ENCODE results near the gene SPATA31C2. TPM values are rescaled to one million over a fixed set of nuclear protein-coding genes. Genes with fewer than 3 reads are reported as not detected.
"Not testable (repeated sequence)": the region's sequence is repeated elsewhere in the genome, so short reads cannot be mapped to it uniquely, and the experiment has no call there.

The SPATA31C2 gene
- 0.30 TPM for polyA plus RNA-seq (2013)

DNA sequence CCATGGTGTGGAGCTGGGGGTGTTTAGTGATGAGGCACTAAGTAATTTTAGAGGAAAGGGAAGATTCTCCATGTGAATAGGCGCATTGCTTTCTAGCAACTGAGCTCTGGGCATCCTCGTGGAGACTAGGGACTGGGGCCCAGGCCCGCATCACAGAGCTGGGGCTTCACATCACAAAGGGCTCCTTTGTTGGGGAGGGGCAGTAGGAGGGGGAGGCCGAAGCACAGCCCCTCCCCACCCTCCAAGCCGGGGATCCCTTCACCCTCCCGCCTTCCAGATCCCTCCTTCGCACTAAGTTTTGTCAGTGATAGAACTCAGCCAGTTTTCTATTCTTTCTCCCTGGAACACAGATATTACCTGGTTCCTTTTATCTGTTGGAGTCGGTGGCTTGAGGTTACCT is at the start of gene SPATA31C2:
SPATA31C2 (minus strand) TSS at position 101 of the 400 bp plus-strand sequence; CDS start at position 72, 29 bp downstream.
- POLR2A ChIA-PET; CTCF ChIA-PET; DNase-seq; H3K9me3 ChIP-seq (ENCODE audit: control extremely low read depth in 1 of 5, control insufficient read depth in 4 of 5, insufficient read depth in 2 of 5, low read depth in 1 of 5, low read length in 4 of 5); H3K27ac ChIP-seq (ENCODE audit: insufficient read depth in 1 of 2, low read depth in 1 of 2, low read length in 2 of 2, poor library complexity in 1 of 2, severe bottlenecking in 2 of 2); H3K36me3 ChIP-seq (ENCODE audit: control insufficient read depth in 4 of 4, insufficient read depth in 4 of 4, low read length in 3 of 4); H3K4me1 ChIP-seq (ENCODE audit: control extremely low read depth in 1 of 4, control insufficient read depth in 4 of 4, insufficient read depth in 4 of 4, low read length in 3 of 4); H3K4me3 ChIP-seq (ENCODE audit: control insufficient read depth in 1 of 7, extremely low read depth in 1 of 7, insufficient read depth in 4 of 7, low read depth in 2 of 7, low read length in 6 of 7); H3K27me3 ChIP-seq (replicated peaks in 2 of 5; ENCODE audit: control insufficient read depth in 4 of 5, insufficient read depth in 5 of 5, low read length in 4 of 5): not testable (repeated sequence)
- WGBS (ENCODE audit: insufficient coverage), result no CpG with 5 or more reads among the region's 8 CpGs

DNA sequence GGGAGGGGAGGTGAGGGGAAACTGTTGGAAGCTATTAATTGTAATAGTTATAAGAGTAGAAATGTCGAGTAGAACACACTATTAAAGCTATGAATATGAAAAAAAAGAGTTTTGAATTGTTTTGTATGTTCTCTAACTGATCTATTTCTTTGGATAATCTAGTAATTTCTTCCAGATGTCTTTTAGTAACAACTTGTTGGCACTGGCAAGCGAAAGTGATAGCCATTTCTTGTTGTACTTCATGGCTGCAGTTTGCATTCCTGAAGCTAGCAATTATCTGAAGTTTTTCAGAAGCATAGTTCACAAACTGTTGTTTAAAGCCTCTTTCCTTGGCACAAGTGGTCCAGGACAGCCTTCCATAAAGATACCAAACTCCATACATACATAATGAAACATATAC is 49.4 kb upstream of the SPATA31C2 start:
- no peak overlapping the region for H3K4me3 ChIP-seq (ENCODE audit: control insufficient read depth in 1 of 7, extremely low read depth in 1 of 7, insufficient read depth in 4 of 7, low read depth in 2 of 7, low read length in 6 of 7)
- H3K36me3 ChIP-seq (ENCODE audit: control insufficient read depth in 4 of 4, insufficient read depth in 4 of 4, low read length in 3 of 4), result no peaks in the 10 kb centered on the region
- ChIA-PET POLR2A (no interaction called here), CTCF (interaction anchor here (1.2 to 1.8 kb wide), 2 partner anchors 11 to 15 kb away, joined by 3 to 6 read pairs; no protein-coding TSS in a partner anchor)
- no peak overlapping the region for H3K27ac ChIP-seq (ENCODE audit: insufficient read depth in 1 of 2, low read depth in 1 of 2, low read length in 2 of 2, poor library complexity in 1 of 2, severe bottlenecking in 2 of 2)
- H3K27me3 ChIP-seq (replicated peaks in 2 of 5; ENCODE audit: control insufficient read depth in 4 of 5, insufficient read depth in 5 of 5, low read length in 4 of 5), result peaks cover 0 to 7% (median 0%) of the 10 kb centered on the region in 5 experiments
- H3K9me3 ChIP-seq (ENCODE audit: control extremely low read depth in 1 of 5, control insufficient read depth in 4 of 5, insufficient read depth in 2 of 5, low read depth in 1 of 5, low read length in 4 of 5), result peaks cover 0 to 4% (median 0%) of the 10 kb centered on the region in 5 experiments
- 100% methylated on average over 2 of the region's 2 CpGs for WGBS (ENCODE audit: insufficient coverage)
- no peak for DNase-seq
- no peaks in the 10 kb centered on the region for H3K4me1 ChIP-seq (ENCODE audit: control extremely low read depth in 1 of 4, control insufficient read depth in 4 of 4, insufficient read depth in 4 of 4, low read length in 3 of 4)

GRCh38 chr9:88186495-88187110 is 48.3 kb upstream of the SPATA31C2 start:
- WGBS (ENCODE audit: insufficient coverage), result no CpG with 5 or more reads among the region's 3 CpGs
- CTCF ChIA-PET, result interaction anchor here (1.2 kb wide), 1 partner anchor 14 kb away, joined by 3 read pairs; no protein-coding TSS in a partner anchor
- H3K36me3 ChIP-seq (ENCODE audit: control insufficient read depth in 4 of 4, insufficient read depth in 4 of 4, low read length in 3 of 4), result no peaks in the 10 kb centered on the region

GRCh38 chr9:88184976-88185375 is 46.7 kb upstream of the SPATA31C2 start:
- H3K36me3 ChIP-seq (ENCODE audit: control insufficient read depth in 4 of 4, insufficient read depth in 4 of 4, low read length in 3 of 4), result no peaks in the 10 kb centered on the region
- no peak overlapping the region for H3K4me3 ChIP-seq (ENCODE audit: control insufficient read depth in 1 of 7, extremely low read depth in 1 of 7, insufficient read depth in 4 of 7, low read depth in 2 of 7, low read length in 6 of 7)
- POLR2A ChIA-PET, result no interaction called here
- H3K27ac ChIP-seq (ENCODE audit: insufficient read depth in 1 of 2, low read depth in 1 of 2, low read length in 2 of 2, poor library complexity in 1 of 2, severe bottlenecking in 2 of 2), result no peak overlapping the region
- peaks cover 0 to 4% (median 2%) of the 10 kb centered on the region in 4 experiments for H3K4me1 ChIP-seq (ENCODE audit: control extremely low read depth in 1 of 4, control insufficient read depth in 4 of 4, insufficient read depth in 4 of 4, low read length in 3 of 4)
- peaks cover 0 to 4% (median 0%) of the 10 kb centered on the region in 5 experiments for H3K9me3 ChIP-seq (ENCODE audit: control extremely low read depth in 1 of 5, control insufficient read depth in 4 of 5, insufficient read depth in 2 of 5, low read depth in 1 of 5, low read length in 4 of 5)
- no peak for DNase-seq
- CTCF ChIA-PET, result no interaction called here
- peaks cover 0 to 7% (median 0%) of the 10 kb centered on the region in 5 experiments for H3K27me3 ChIP-seq (replicated peaks in 2 of 5; ENCODE audit: control insufficient read depth in 4 of 5, insufficient read depth in 5 of 5, low read length in 4 of 5)
- 80% methylated on average over 1 of the region's 2 CpGs for WGBS (ENCODE audit: insufficient coverage)

More at GRCh38 chr9:88186495-88187110, 48.3 kb upstream of the SPATA31C2 start:
- Histone ChIP-seq H3K9me3 (ENCODE audit: control extremely low read depth in 1 of 5, control insufficient read depth in 4 of 5, insufficient read depth in 2 of 5, low read depth in 1 of 5, low read length in 4 of 5) (peaks cover 0 to 4% (median 0%) of the 10 kb centered on the region in 5 experiments), H3K27ac (ENCODE audit: insufficient read depth in 1 of 2, low read depth in 1 of 2, low read length in 2 of 2, poor library complexity in 1 of 2, severe bottlenecking in 2 of 2) (no peak overlapping the region), H3K4me1 (ENCODE audit: control extremely low read depth in 1 of 4, control insufficient read depth in 4 of 4, insufficient read depth in 4 of 4, low read length in 3 of 4) (no peaks in the 10 kb centered on the region), H3K4me3 (ENCODE audit: control insufficient read depth in 1 of 7, extremely low read depth in 1 of 7, insufficient read depth in 4 of 7, low read depth in 2 of 7, low read length in 6 of 7) (no peak overlapping the region), H3K27me3 (replicated peaks in 2 of 5; ENCODE audit: control insufficient read depth in 4 of 5, insufficient read depth in 5 of 5, low read length in 4 of 5) (peaks cover 0 to 7% (median 0%) of the 10 kb centered on the region in 5 experiments)
- POLR2A ChIA-PET, result no interaction called here
- DNase-seq, result no peak

GRCh38 chr9:88183798-88184495 is 45.7 kb upstream of the SPATA31C2 start:
- Histone ChIP-seq H3K27me3 (replicated peaks in 2 of 5; ENCODE audit: control insufficient read depth in 4 of 5, insufficient read depth in 5 of 5, low read length in 4 of 5) (peaks cover 0 to 4% (median 0%) of the 10 kb centered on the region in 5 experiments), H3K4me1 (ENCODE audit: control extremely low read depth in 1 of 4, control insufficient read depth in 4 of 4, insufficient read depth in 4 of 4, low read length in 3 of 4) (peaks cover 0 to 11% (median 7%) of the 10 kb centered on the region in 4 experiments), H3K9me3 (ENCODE audit: control extremely low read depth in 1 of 5, control insufficient read depth in 4 of 5, insufficient read depth in 2 of 5, low read depth in 1 of 5, low read length in 4 of 5) (no peaks in the 10 kb centered on the region), H3K36me3 (ENCODE audit: control insufficient read depth in 4 of 4, insufficient read depth in 4 of 4, low read length in 3 of 4) (no peaks in the 10 kb centered on the region), H3K27ac (ENCODE audit: insufficient read depth in 1 of 2, low read depth in 1 of 2, low read length in 2 of 2, poor library complexity in 1 of 2, severe bottlenecking in 2 of 2) (no peak overlapping the region), H3K4me3 (ENCODE audit: control insufficient read depth in 1 of 7, extremely low read depth in 1 of 7, insufficient read depth in 4 of 7, low read depth in 2 of 7, low read length in 6 of 7) (no peak overlapping the region)
- CTCF ChIA-PET, result no interaction called here
- no peak for DNase-seq
- no CpG with 5 or more reads among the region's 5 CpGs for WGBS (ENCODE audit: insufficient coverage)
- POLR2A ChIA-PET, result no interaction called here

DNA sequence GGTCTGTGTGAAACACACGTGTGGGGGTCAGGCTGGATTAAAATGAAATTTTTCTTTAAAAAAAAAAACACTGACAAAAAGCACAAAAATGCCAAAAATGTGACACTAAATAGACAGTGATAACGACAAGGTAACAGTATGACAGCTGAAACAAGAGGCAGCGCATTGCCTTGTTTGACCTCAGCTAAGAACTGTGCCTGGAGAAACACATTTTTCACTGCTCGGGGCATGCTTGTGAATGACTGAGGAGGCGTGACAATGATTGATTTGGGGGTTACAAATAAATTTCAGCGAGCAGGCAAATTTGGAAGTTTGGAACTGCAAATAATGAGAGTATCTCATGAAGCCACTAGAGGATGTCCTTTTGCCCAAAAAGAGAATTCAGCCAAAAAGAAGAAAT is 44.2 kb upstream of the SPATA31C2 start:
- CTCF ChIA-PET, result interaction anchor here (0.9 kb wide), 1 partner anchor 12 kb away, joined by 3 read pairs; no protein-coding TSS in a partner anchor
- 98% methylated on average over 5 of the region's 6 CpGs for WGBS (ENCODE audit: insufficient coverage)

More for the DNA sequence above, 44.2 kb upstream of the SPATA31C2 start:
- Histone ChIP-seq H3K4me1 (ENCODE audit: control extremely low read depth in 1 of 4, control insufficient read depth in 4 of 4, insufficient read depth in 4 of 4, low read length in 3 of 4) (peaks cover 0 to 15% (median 8%) of the 10 kb centered on the region in 4 experiments), H3K27ac (ENCODE audit: insufficient read depth in 1 of 2, low read depth in 1 of 2, low read length in 2 of 2, poor library complexity in 1 of 2, severe bottlenecking in 2 of 2) (no peak overlapping the region), H3K4me3 (ENCODE audit: control insufficient read depth in 1 of 7, extremely low read depth in 1 of 7, insufficient read depth in 4 of 7, low read depth in 2 of 7, low read length in 6 of 7) (no peak overlapping the region), H3K27me3 (replicated peaks in 2 of 5; ENCODE audit: control insufficient read depth in 4 of 5, insufficient read depth in 5 of 5, low read length in 4 of 5) (peaks cover 0 to 2% (median 0%) of the 10 kb centered on the region in 5 experiments), H3K36me3 (ENCODE audit: control insufficient read depth in 4 of 4, insufficient read depth in 4 of 4, low read length in 3 of 4) (no peaks in the 10 kb centered on the region), H3K9me3 (ENCODE audit: control extremely low read depth in 1 of 5, control insufficient read depth in 4 of 5, insufficient read depth in 2 of 5, low read depth in 1 of 5, low read length in 4 of 5) (no peaks in the 10 kb centered on the region)
- DNase-seq, result no peak
- POLR2A ChIA-PET, result no interaction called here
